ENCODE measurements around the gene RAPGEF5. TPM values are rescaled to one million over a fixed set of nuclear protein-coding genes. Genes with fewer than 3 reads are reported as not detected.

RAPGEF5 gene
- polyA plus RNA-seq, 1 donor (not counting 4 experiments of a cell fraction or from before 2014, with no cell fraction given): 2.1 TPM

DNA sequence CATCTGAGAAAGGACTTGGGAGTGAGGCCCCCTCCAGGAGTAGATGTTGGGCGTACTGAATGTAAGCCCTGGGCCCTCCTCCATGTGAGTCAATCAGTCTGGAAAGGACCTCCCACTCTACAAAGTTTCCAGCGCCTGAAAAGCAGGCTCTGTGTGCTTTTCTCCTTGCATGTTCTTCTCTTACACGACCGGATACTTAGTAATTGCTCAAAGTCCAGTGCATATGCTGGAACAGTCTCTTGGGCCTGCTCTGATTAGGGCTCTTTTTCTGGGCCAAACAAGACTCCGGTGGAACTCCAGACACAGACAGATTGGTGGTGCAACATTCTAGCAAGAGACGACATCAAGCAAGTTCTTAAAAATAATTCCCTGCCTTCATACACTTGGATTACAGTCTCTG is 38.3 kb upstream of the RAPGEF5 start:
- no peaks in the 10 kb centered on the region for H4K20me1 ChIP-seq (ENCODE audit: control insufficient read depth, extremely low read depth, insufficient read depth, low read length)
- H3K36me3 ChIP-seq (ENCODE audit: control insufficient read depth in 2 of 2, extremely low read depth in 1 of 2, insufficient read depth in 2 of 2, low read length in 2 of 2): no peaks in the 10 kb centered on the region
- no peaks in the 10 kb centered on the region for H3K79me2 ChIP-seq (ENCODE audit: control insufficient read depth, insufficient read depth, low read length)
- H3K4me1 ChIP-seq (ENCODE audit: control insufficient read depth, extremely low read depth, insufficient read depth, low read length): no peaks in the 10 kb centered on the region
- H3K27ac ChIP-seq (ENCODE audit: control insufficient read depth, insufficient read depth, low read length): no peak overlapping the region
- H3K27me3 ChIP-seq (ENCODE audit: control insufficient read depth, extremely low read depth, insufficient read depth, low read length): no peaks in the 10 kb centered on the region
- no peaks in the 10 kb centered on the region for H3K9me3 ChIP-seq (ENCODE audit: control insufficient read depth, low read depth, low read length)
- H3K9ac ChIP-seq (ENCODE audit: control insufficient read depth, extremely low read depth, insufficient read depth, low read length): no peak overlapping the region
- FAIRE-seq (no peak), DNase-seq (ENCODE audit: low read depth, low spot score) (no peak)
- no peak for TF ChIP-seq CTCF (optimal IDR thresholded peaks at IDR 0.05 in 1 of 3, IDR thresholded peaks at IDR 0.05 in 1 of 3, conservative IDR thresholded peaks at IDR 0.05 in 1 of 3; ENCODE audit: extremely low read depth in 1 of 3, insufficient read depth in 2 of 3, low read length in 3 of 3)
- TF ChIP-seq EZH2 (IDR thresholded peaks at IDR 0.05; ENCODE audit: low read length): no peak
- no peaks in the 10 kb centered on the region for H3K9me1 ChIP-seq (ENCODE audit: control insufficient read depth, extremely low read depth, insufficient read depth, low read length)
- dilution Hi-C loops (cut with MboI; ENCODE audit: extremely low pct_ligation_motif_present, low sequenced_read_pairs): no loop called here
- no peak overlapping the region for H3K4me3 ChIP-seq (ENCODE audit: control insufficient read depth in 2 of 3, extremely low read depth in 1 of 3, insufficient read depth in 2 of 3, low read depth in 1 of 3, low read length in 3 of 3)
- H2AFZ ChIP-seq (ENCODE audit: control insufficient read depth, low read length): no peak overlapping the region
- no peak overlapping the region for H3K4me2 ChIP-seq (ENCODE audit: control insufficient read depth, extremely low read depth, insufficient read depth, low read depth, low read length)

DNA sequence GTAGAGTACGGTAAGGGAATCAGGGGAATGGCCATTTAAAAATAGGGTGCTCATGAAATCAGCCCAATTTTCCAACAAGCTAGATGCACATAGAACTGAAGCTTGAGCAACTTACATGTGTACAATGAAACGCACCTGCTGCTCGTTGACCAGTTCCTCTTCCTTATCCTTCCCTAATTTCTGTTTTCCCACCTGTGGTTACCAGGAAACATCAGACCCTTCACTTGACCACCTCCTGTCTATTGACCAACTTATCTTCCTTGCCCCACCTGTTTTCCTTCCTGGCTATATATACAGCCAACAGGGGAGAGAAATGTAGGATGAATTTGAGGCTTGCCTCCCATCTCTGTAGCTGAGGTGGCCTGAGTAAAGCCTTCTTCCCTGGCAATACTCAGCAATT is 37.8 kb upstream of the RAPGEF5 start:
- Histone ChIP-seq H3K9me1 (ENCODE audit: control insufficient read depth, extremely low read depth, insufficient read depth, low read length) (no peaks in the 10 kb centered on the region), H3K9ac (ENCODE audit: control insufficient read depth, extremely low read depth, insufficient read depth, low read length) (no peak overlapping the region), H3K9me3 (ENCODE audit: control insufficient read depth, low read depth, low read length) (no peaks in the 10 kb centered on the region), H3K4me3 (ENCODE audit: control insufficient read depth in 2 of 3, extremely low read depth in 1 of 3, insufficient read depth in 2 of 3, low read depth in 1 of 3, low read length in 3 of 3) (no peak overlapping the region), H3K4me2 (ENCODE audit: control insufficient read depth, extremely low read depth, insufficient read depth, low read depth, low read length) (no peak overlapping the region), H3K4me1 (ENCODE audit: control insufficient read depth, extremely low read depth, insufficient read depth, low read length) (no peaks in the 10 kb centered on the region), H3K36me3 (ENCODE audit: control insufficient read depth in 2 of 2, extremely low read depth in 1 of 2, insufficient read depth in 2 of 2, low read length in 2 of 2) (no peaks in the 10 kb centered on the region), H4K20me1 (ENCODE audit: control insufficient read depth, extremely low read depth, insufficient read depth, low read length) (no peaks in the 10 kb centered on the region), H3K27me3 (ENCODE audit: control insufficient read depth, extremely low read depth, insufficient read depth, low read length) (no peaks in the 10 kb centered on the region), H3K79me2 (ENCODE audit: control insufficient read depth, insufficient read depth, low read length) (no peaks in the 10 kb centered on the region), H3K27ac (ENCODE audit: control insufficient read depth, insufficient read depth, low read length) (no peak overlapping the region), H2AFZ (ENCODE audit: control insufficient read depth, low read length) (no peak overlapping the region)
- dilution Hi-C loops (cut with MboI; ENCODE audit: extremely low pct_ligation_motif_present, low sequenced_read_pairs): no loop called here
- DNase-seq (ENCODE audit: low read depth, low spot score) (no peak), FAIRE-seq (no peak)
- TF ChIP-seq CTCF (optimal IDR thresholded peaks at IDR 0.05 in 1 of 3, IDR thresholded peaks at IDR 0.05 in 1 of 3, conservative IDR thresholded peaks at IDR 0.05 in 1 of 3; ENCODE audit: extremely low read depth in 1 of 3, insufficient read depth in 2 of 3, low read length in 3 of 3): no peak
- no peak for TF ChIP-seq EZH2 (IDR thresholded peaks at IDR 0.05; ENCODE audit: low read length)

Data from keratinocyte (primary cell).